H1 (cell line): ENCODE measurements around the gene GATB. TPM values are rescaled to one million over a fixed set of nuclear protein-coding genes. Genes with fewer than 3 reads are reported as not detected.

Experiments used
- CTCF ChIA-PET: fragments of 300-600 bp; sonication (Branson Sonifier 250); formaldehyde crosslinking; loops from one replicate; lab custom pipeline; 2021; ENCODE audit not compliant: partially characterized antibody; lab: Charles Lee
- POLR2A ChIA-PET: fragments of 300-600 bp; sonication (Branson Sonifier 250); formaldehyde crosslinking; loops from one replicate; lab custom pipeline; 2021; ENCODE audit warnings: inconsistent platforms; ENCODE audit not compliant: partially characterized antibody; lab: Charles Lee
- DNase-seq, 2 experiments: peaks; one replicate each; pipeline versions ENCODE4 v3.0.0 to v3.0.0-alpha.2; 2010 to 2022; ENCODE audit warnings: low spot score in 2 of 2, low read depth in 1 of 2, mixed read lengths in 1 of 2
- FAIRE-seq: peaks from 2 replicates; lab custom pipeline; 2011; peaks lifted over from hg19 to GRCh38; lab: Jason Lieb, UNC
- H2AFZ ChIP-seq: 2 replicates; pipeline ENCODE4 v1.8.1; 2012; ENCODE audit warnings: low read length, inconsistent platforms
- H2AK5ac ChIP-seq: 2 replicates; pipeline ENCODE4 v1.6.1; 2013; ENCODE audit warnings: low read depth, low read length
- H2BK120ac ChIP-seq: replicated peaks from 2 replicates; pipeline ENCODE3; 2013; ENCODE audit warnings: low read depth, low read length, inconsistent platforms
- H2BK12ac ChIP-seq: 2 replicates; pipeline ENCODE4 v1.6.1; 2013; ENCODE audit warnings: low read depth, low read length
- H2BK15ac ChIP-seq: 2 replicates; pipeline ENCODE4 v1.6.1; 2013; ENCODE audit warnings: low read length
- H2BK20ac ChIP-seq: 2 replicates; pipeline ENCODE4 v1.6.1; 2013; ENCODE audit warnings: low read length
- H2BK5ac ChIP-seq: 2 replicates; pipeline ENCODE4 v1.6.1; 2013; ENCODE audit warnings: low read depth, low read length
- H3K14ac ChIP-seq: 2 replicates; pipeline ENCODE4 v1.6.1; 2013; ENCODE audit warnings: inconsistent platforms; ENCODE audit not compliant: insufficient read length
- H3K18ac ChIP-seq: 2 replicates; pipeline ENCODE4 v1.6.1; 2013; ENCODE audit warnings: low read length; ENCODE audit errors: extremely low read depth
- H3K23ac ChIP-seq: 2 replicates; pipeline ENCODE4 v1.6.1; 2013; ENCODE audit warnings: inconsistent platforms; ENCODE audit not compliant: insufficient read length
- H3K23me2 ChIP-seq: 2 replicates; pipeline ENCODE4 v1.6.1; 2013; ENCODE audit warnings: low read depth, low read length
- H3K27ac ChIP-seq: 2 replicates; pipeline ENCODE4 v1.6.1; 2011; ENCODE audit warnings: low read depth, low read length, inconsistent platforms
- H3K27me3 ChIP-seq, 4 experiments: replicated peaks in 1 of 4; 1 replicate in 1 of 4; 2 replicates in 3 of 4; pipeline versions ENCODE4 v1.6.1 to v1.8.1; 2011 to 2013; ENCODE audit warnings: low read length in 3 of 4, mild to moderate bottlenecking in 3 of 4, inconsistent platforms in 2 of 4, mixed read lengths in 2 of 4, moderate library complexity in 1 of 4; ENCODE audit not compliant: control insufficient read depth in 3 of 4, insufficient read depth in 3 of 4; ENCODE audit errors: extremely low read depth in 1 of 4
- H3K36me3 ChIP-seq, 4 experiments: 2 replicates each; pipeline versions ENCODE4 v1.6.1 to v1.8.1; 2011 to 2013; ENCODE audit warnings: mild to moderate bottlenecking in 4 of 4, low read length in 3 of 4, moderate library complexity in 2 of 4, control low read depth in 1 of 4, inconsistent platforms in 1 of 4; ENCODE audit not compliant: insufficient read depth in 4 of 4, control insufficient read depth in 2 of 4
- H3K4ac ChIP-seq: replicated peaks from 2 replicates; pipeline ENCODE3; 2013; ENCODE audit warnings: low read length, low read depth, mixed read lengths, inconsistent platforms; ENCODE audit not compliant: insufficient read length
- H3K4me1 ChIP-seq, 4 experiments: replicated peaks in 1 of 4; 1 replicate in 1 of 4; 2 replicates in 3 of 4; pipeline versions ENCODE4 v1.6.1 to v1.8.1; 2011 to 2013; ENCODE audit warnings: low read length in 3 of 4, inconsistent platforms in 2 of 4, mixed read lengths in 1 of 4; ENCODE audit not compliant: insufficient read depth in 4 of 4, control insufficient read depth in 3 of 4
- H3K4me2 ChIP-seq, 2 experiments: 2 replicates each; pipeline versions ENCODE4 v1.6.1 to v1.8.1; 2011 to 2013; ENCODE audit warnings: low read depth in 2 of 2, low read length in 2 of 2, control low read depth in 1 of 2, inconsistent platforms in 1 of 2, mild to moderate bottlenecking in 1 of 2; ENCODE audit not compliant: insufficient read depth in 1 of 2
- H3K4me3 ChIP-seq, 4 experiments: fragments of 200-600, 300-600 bp in 1 of 4; sonication (generic), shearing (Covaris generic), sonication (Bioruptor Twin) in 1 of 4; 2 replicates each; pipeline versions ENCODE4 v1.5.1 to v1.8.1; 2011 to 2016; ENCODE audit warnings: low read length in 4 of 4, low read depth in 3 of 4, control low read depth in 2 of 4, inconsistent platforms in 2 of 4, mild to moderate bottlenecking in 2 of 4, mixed read lengths in 1 of 4, moderate library complexity in 1 of 4; ENCODE audit not compliant: insufficient read depth in 2 of 4; ENCODE audit errors: extremely low read depth in 1 of 4
- H3K56ac ChIP-seq: replicated peaks from 2 replicates; pipeline ENCODE3; 2013; ENCODE audit warnings: low read depth, mild to moderate bottlenecking, mixed read lengths, low read length, inconsistent platforms; ENCODE audit not compliant: insufficient read length
- H3K79me1 ChIP-seq: 2 replicates; pipeline ENCODE4 v1.6.1; 2013; ENCODE audit warnings: low read depth, low read length, control low read depth
- H3K79me2 ChIP-seq, 2 experiments: 2 replicates each; pipeline versions ENCODE4 v1.6.1 to v1.8.1; 2012 to 2013; ENCODE audit warnings: low read length in 2 of 2, mild to moderate bottlenecking in 2 of 2, inconsistent platforms in 1 of 2; ENCODE audit not compliant: insufficient read depth in 2 of 2, control insufficient read depth in 1 of 2
- H3K9ac ChIP-seq, 4 experiments: replicated peaks in 1 of 4; 1 replicate in 1 of 4; 2 replicates in 3 of 4; pipeline versions ENCODE4 v1.6.1 to v1.8.1; 2011 to 2013; ENCODE audit warnings: low read depth in 3 of 4, low read length in 3 of 4, control low read depth in 2 of 4, mild to moderate bottlenecking in 2 of 4, moderate library complexity in 2 of 4, inconsistent platforms in 1 of 4; ENCODE audit errors: extremely low read depth in 1 of 4
- H3K9me3 ChIP-seq, 2 experiments: 2 replicates each; pipeline versions ENCODE4 v1.6.1 to v1.8.1; 2012 to 2013; ENCODE audit warnings: mild to moderate bottlenecking in 2 of 2, moderate library complexity in 2 of 2, control low read depth in 1 of 2, inconsistent platforms in 1 of 2, low read depth in 1 of 2, low read length in 1 of 2, mixed read lengths in 1 of 2; ENCODE audit not compliant: insufficient read depth in 2 of 2
- H4K20me1 ChIP-seq, 2 experiments: replicated peaks in 1 of 2; 2 replicates each; pipeline versions ENCODE3 to v1.8.1; 2011 to 2013; ENCODE audit warnings: inconsistent platforms in 2 of 2, low read length in 2 of 2, mild to moderate bottlenecking in 1 of 2; ENCODE audit not compliant: insufficient read depth in 2 of 2, control insufficient read depth in 1 of 2
- H4K5ac ChIP-seq: 2 replicates; pipeline ENCODE4 v1.6.1; 2013; ENCODE audit warnings: low read length, low read depth, mixed read lengths, inconsistent platforms; ENCODE audit not compliant: insufficient read length
- H4K8ac ChIP-seq: 2 replicates; pipeline ENCODE4 v1.8.0; 2013; ENCODE audit warnings: mild to moderate bottlenecking, moderate library complexity, low read length, inconsistent platforms; ENCODE audit not compliant: insufficient read depth; ENCODE audit errors: extremely low read depth
- H4K91ac ChIP-seq: replicated peaks from 2 replicates; pipeline ENCODE3; 2013; ENCODE audit warnings: low read length, mixed read lengths, inconsistent platforms; ENCODE audit not compliant: insufficient read length
- BACH1 ChIP-seq: IDR thresholded peaks from 2 replicates; pipeline ENCODE4 v1.6.1; 2012; ENCODE audit warnings: low read length, improper control_type of control experiment
- BCL11A ChIP-seq, 2 experiments: IDR thresholded peaks; one replicate each; pipeline ENCODE4 v1.6.1; 2011; ENCODE audit warnings: low read depth in 2 of 2, low read length in 2 of 2, mild to moderate bottlenecking in 2 of 2
- EZH2 ChIP-seq: fragments of 200-600 bp; sonication (generic); IDR thresholded peaks from 2 replicates; pipeline ENCODE4 v1.7.1; 2012; ENCODE audit warnings: low read depth, mild to moderate bottlenecking, moderate library complexity, low read length, inconsistent platforms; ENCODE audit not compliant: severe bottlenecking
- RXRA ChIP-seq: IDR thresholded peaks from 2 replicates; pipeline ENCODE4 v1.6.1; 2011; ENCODE audit warnings: low read depth, mild to moderate bottlenecking, low read length, moderate library complexity; ENCODE audit not compliant: insufficient read depth
- SIN3A ChIP-seq, 2 experiments: IDR thresholded peaks in 1 of 2; conservative IDR thresholded peaks in 1 of 2; 2 replicates each; pipeline ENCODE4 v1.6.1; 2011 to 2012; ENCODE audit warnings: low read length in 2 of 2, improper control_type of control experiment in 1 of 2, low read depth in 1 of 2, mild to moderate bottlenecking in 1 of 2
- SP2 ChIP-seq: IDR thresholded peaks from 2 replicates; pipeline ENCODE4 v1.6.1; 2012; ENCODE audit warnings: mild to moderate bottlenecking, low read length, inconsistent platforms
- WGBS, 2 experiments: shearing (Covaris generic) in 1 of 2; methylation state at CpG; one replicate each; pipeline versions ENCODE4 v1.1.6 to v1.1.7; 2013 to 2015; ENCODE audit warnings: low lambda C conversion rate in 2 of 2, mixed read lengths in 2 of 2, inconsistent platforms in 1 of 2, low coverage in 1 of 2, missing lambda C conversion rate in 1 of 2; ENCODE audit not compliant: insufficient replicate concordance in 2 of 2, insufficient coverage in 1 of 2, insufficient read length in 1 of 2; ENCODE audit errors: extremely low coverage in 1 of 2, missing lambda C conversion rate in 1 of 2; 5-methylcytosine and 5-hydroxymethylcytosine counted together
- polyA plus RNA-seq, 7 experiments: library from polyadenylated mRNA; depleted of rRNA in 3 of 7; stranded (reverse) in 5 of 7; unstranded in 2 of 7; fragments of >200 nt in 5 of 7; fragments of 200-250 nt in 2 of 7; gene quantifications; 1 replicate in 5 of 7; 2 replicates in 1 of 7; 4 replicates in 1 of 7; pipeline versions ENCODE4 v1.2.1 to v1.2.3, GENCODE V29; 2011 to 2013; ENCODE audit warnings: missing spikeins in 2 of 7, mixed read lengths in 2 of 7
- total RNA-seq: library from RNA; stranded (reverse); fragmentation: NEBNext Ultra II Directional; extraction: Animal tissue kit (Norgen Biotek cat#: 25700); gene quantifications from 2 replicates; pipeline ENCODE4 v1.2.1, GENCODE V29; 2021

The GATB gene
- total and polyA plus RNA-seq, 2 of the 8 experiments (the other 6 are each of a cell fraction or from before 2014, with no cell fraction given) = 15.3 to 18.0 TPM

DNA sequence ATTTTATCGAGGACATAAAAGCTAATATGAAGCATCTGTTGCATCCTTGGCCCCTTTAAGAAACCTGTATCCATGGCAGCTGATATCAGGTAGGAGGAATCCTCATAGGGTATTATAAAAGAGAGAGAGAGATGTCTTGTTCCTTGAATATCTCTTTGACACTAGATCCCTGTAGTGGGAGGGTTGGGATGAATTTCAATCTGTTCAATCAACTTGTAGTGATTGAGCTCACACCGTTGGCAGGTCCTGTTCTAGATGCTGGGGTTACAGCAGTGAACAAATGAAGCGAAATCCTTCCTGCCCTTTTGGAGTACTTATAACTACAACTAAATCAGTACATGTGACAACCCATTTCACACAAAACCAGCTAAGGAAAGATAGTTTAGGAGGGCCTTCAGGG lies 35.3 kb upstream of the GATB start:
- H3K4me1 ChIP-seq = peaks cover 0 to 3% (median under 1%) of the 10 kb centered on the region in 4 experiments; a peak in 2 of 7 replicates
- H4K5ac ChIP-seq = no peak overlapping the region
- no peak overlapping the region for H2AFZ ChIP-seq
- H3K9ac ChIP-seq = no peak overlapping the region
- H3K23me2 ChIP-seq = no peaks in the 10 kb centered on the region
- ChIA-PET CTCF (interaction anchor here (0.8 to 1.5 kb wide), 3 partner anchors 20 to 150 kb away, joined by 3 to 5 read pairs (median 3); no protein-coding TSS in a partner anchor), POLR2A (no interaction called here)
- H3K79me1 ChIP-seq = no peaks in the 10 kb centered on the region
- no peak overlapping the region for H2BK20ac ChIP-seq
- no peak overlapping the region for H4K8ac ChIP-seq
- no peak overlapping the region for H3K4ac ChIP-seq
- no peaks in the 10 kb centered on the region for H3K9me3 ChIP-seq
- H2BK12ac ChIP-seq = no peak overlapping the region
- no peak overlapping the region for H3K4me3 ChIP-seq
- H2BK15ac ChIP-seq = peak overlapping the region; percentile 88; the same call in 1 of the 2 replicates
- WGBS, 2 experiments = 89% methylated on average over 3 of the region's 3 CpGs; no CpG with 5 or more reads in 1 of the 2 experiments
- no peak overlapping the region for H2AK5ac ChIP-seq
- FAIRE-seq (peak; percentile 69), DNase-seq (no peak)
- no peaks in the 10 kb centered on the region for H3K36me3 ChIP-seq
- no peak overlapping the region for H2BK120ac ChIP-seq
- H3K79me2 ChIP-seq = no peaks in the 10 kb centered on the region
- no peak overlapping the region for H4K91ac ChIP-seq
- H3K23ac ChIP-seq = no peak overlapping the region
- H3K4me2 ChIP-seq = no peak overlapping the region
- no peaks in the 10 kb centered on the region for H4K20me1 ChIP-seq
- H3K27ac ChIP-seq = no peak overlapping the region
- no peak overlapping the region for H3K56ac ChIP-seq
- H3K14ac ChIP-seq = no peak overlapping the region
- no peaks in the 10 kb centered on the region; a peak in 2 of 7 replicates for H3K27me3 ChIP-seq
- no peak overlapping the region for H2BK5ac ChIP-seq
- H3K18ac ChIP-seq = no peak overlapping the region
- TF ChIP-seq EZH2 (no peak), BACH1 (no peak), SIN3A (conservative IDR thresholded peaks at IDR 0.05 in 1 of 2, IDR thresholded peaks at IDR 0.05 in 1 of 2; ENCODE audit: low read depth in 1 of 2, low read length in 2 of 2) (no peak), BCL11A (IDR thresholded peaks at IDR 0.05; ENCODE audit: low read depth in 2 of 2, low read length in 2 of 2) (no peak), SP2 (no peak), RXRA (no peak)
